Gastroesophageal sphincter (tissue), 3 donors: ENCODE results near the gene PSMB7.

Source experiments
- CTCF ChIP-seq, 4 experiments: fragments of 200-600 bp in 2 of 4; fragments of 450-650 bp in 2 of 4; sonication (generic) in 1 of 4; IDR thresholded peaks; one replicate each; pipeline ENCODE4 v1.5.1; 2017 to 2019; ENCODE audit warnings: antibody characterized with exemption in 4 of 4, mild to moderate bottlenecking in 2 of 4, moderate library complexity in 2 of 4
- EP300 ChIP-seq: sonication (generic); formaldehyde crosslinking; IDR thresholded peaks from one replicate; pipeline ENCODE4 v1.6.1; 2017; ENCODE audit warnings: antibody characterized with exemption, mild to moderate bottlenecking
- POLR2A ChIP-seq, 2 donors: fragments of 450-650 bp; IDR thresholded peaks; one replicate each; pipeline ENCODE4 v1.6.1; 2017; ENCODE audit warnings: antibody characterized with exemption in 2 of 2, mild to moderate bottlenecking in 2 of 2, moderate library complexity in 1 of 2
- POLR2AphosphoS5 ChIP-seq: sonication (generic); formaldehyde crosslinking; IDR thresholded peaks from one replicate; pipeline ENCODE4 v1.6.1; 2017; ENCODE audit warnings: antibody characterized with exemption

DNA sequence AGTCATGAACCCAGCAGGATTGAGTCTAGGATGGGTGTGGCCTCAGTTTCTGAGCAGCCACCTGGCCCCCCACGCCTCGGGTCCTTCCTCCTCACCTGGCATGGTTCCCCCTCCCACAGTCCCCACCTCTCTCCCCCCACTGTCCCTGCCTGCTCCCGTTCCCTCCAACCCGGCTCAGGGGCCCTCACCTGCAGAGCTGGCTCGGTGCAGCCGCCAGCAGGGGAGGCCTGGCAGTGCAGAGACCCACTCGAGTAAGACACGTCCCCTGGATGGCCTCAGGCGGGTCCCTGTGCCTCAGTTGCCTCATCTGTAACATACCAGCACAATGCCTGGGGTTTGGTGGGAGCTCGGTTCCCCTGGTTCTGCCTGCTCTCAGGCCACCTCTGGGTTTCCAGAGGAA is 91.3 kb downstream of the PSMB7 start:
- no peak for TF ChIP-seq POLR2AphosphoS5
- TF ChIP-seq POLR2A (IDR thresholded peaks at IDR 0.05) = no peak
- TF ChIP-seq CTCF (IDR thresholded peaks at IDR 0.05) = no peak
- TF ChIP-seq EP300 = no peak
